Measurements from ENCODE around the gene HS3ST6. TPM values are rescaled to one million over a fixed set of nuclear protein-coding genes. Genes with fewer than 3 reads are reported as not detected.

HS3ST6 gene
- total and polyA plus RNA-seq, 4 experiments from 2014 or later, result not detected

GRCh38 chr16:1863681-1864460 is 54.3 kb downstream of the HS3ST6 start:
- ChIA-PET POLR2A (ENCODE audit: partially characterized antibody) (no interaction called here), CTCF (ENCODE audit: partially characterized antibody) (interaction anchor here (0.6 to 1.8 kb wide), 2 partner anchors 140 to 1057 kb away, joined by 3 to 6 read pairs; no protein-coding TSS in a partner anchor)
- no peaks in the 10 kb centered on the region for H3K4me1 Mint-ChIP-seq
- Histone ChIP-seq H3K27ac (ENCODE audit: low read depth, low read length) (no peak overlapping the region), H3K9me3 (ENCODE audit: control insufficient read depth in 1 of 2, low read length in 2 of 2) (no peaks in the 10 kb centered on the region), H3K4me3 (ENCODE audit: low read length in 2 of 2) (no peak overlapping the region), H3K27me3 (ENCODE audit: insufficient read depth, low read length) (no peaks in the 10 kb centered on the region), H3K4me1 (ENCODE audit: insufficient read depth, low read length) (no peaks in the 10 kb centered on the region), H3K36me3 (ENCODE audit: insufficient read depth, low read length) (no peaks in the 10 kb centered on the region)
- intact Hi-C loops (cut with micrococcal nuclease), result loop anchor here (1.0 to 10.0 kb wide), 2 partner anchors 65 to 291 kb away; partner anchors contain the start of gene TRAF7
- peaks cover 9 to 27% of the 10 kb centered on the region in 2 donors for H3K27me3 Mint-ChIP-seq
- H3K4me3 Mint-ChIP-seq, result no peak overlapping the region
- H3K9me3 Mint-ChIP-seq, result no peaks in the 10 kb centered on the region
- no peaks in the 10 kb centered on the region for H3K36me3 Mint-ChIP-seq
- peak overlapping the region in 1 of 7 donors; percentile 47 for H3K27ac Mint-ChIP-seq
- DNase-seq, result peak in 4 of 5 donors; percentile 28 to 41 (median 34)

- H3K4me1 ChIP-seq (ENCODE audit: insufficient read depth, low read length), result no peaks in the 10 kb centered on the region
- no peak overlapping the region for H3K4me3 ChIP-seq (ENCODE audit: low read length in 2 of 2)
- no peaks in the 10 kb centered on the region for H3K36me3 Mint-ChIP-seq
- no peaks in the 10 kb centered on the region for H3K36me3 ChIP-seq (ENCODE audit: insufficient read depth, low read length)
- intact Hi-C loops (cut with micrococcal nuclease), result loop anchor here (10.0 kb wide), 1 partner anchor 292 kb away; the partner anchor contains the start of gene TRAF7
- ChIA-PET CTCF (ENCODE audit: partially characterized antibody) (interaction anchor here (0.9 to 1.1 kb wide), 3 partner anchors 66 to 306 kb away, joined by 3 to 5 read pairs (median 3); no protein-coding TSS in a partner anchor), POLR2A (ENCODE audit: partially characterized antibody) (no interaction called here)
- DNase-seq, result no peak
- no peaks in the 10 kb centered on the region for H3K9me3 ChIP-seq (ENCODE audit: control insufficient read depth in 1 of 2, low read length in 2 of 2)
- H3K4me3 Mint-ChIP-seq, result no peak overlapping the region
- H3K27ac Mint-ChIP-seq, result no peak overlapping the region
- no peaks in the 10 kb centered on the region for H3K4me1 Mint-ChIP-seq
- no peaks in the 10 kb centered on the region for H3K27me3 ChIP-seq (ENCODE audit: insufficient read depth, low read length)
- peaks cover 17 to 37% of the 10 kb centered on the region in 2 donors for H3K27me3 Mint-ChIP-seq
- H3K27ac ChIP-seq (ENCODE audit: low read depth, low read length), result no peak overlapping the region
- H3K9me3 Mint-ChIP-seq, result no peaks in the 10 kb centered on the region
Observed at GRCh38 chr16:1862394-1862793, 55.8 kb downstream of the HS3ST6 start.

GRCh38 chr16:1861730-1862129 is 56.5 kb downstream of the HS3ST6 start:
- H3K4me3 ChIP-seq (ENCODE audit: low read length in 2 of 2), result no peak overlapping the region
- H3K4me3 Mint-ChIP-seq, result no peak overlapping the region
- H3K9me3 Mint-ChIP-seq, result no peaks in the 10 kb centered on the region
- no peaks in the 10 kb centered on the region for H3K9me3 ChIP-seq (ENCODE audit: control insufficient read depth in 1 of 2, low read length in 2 of 2)
- no peaks in the 10 kb centered on the region for H3K27me3 ChIP-seq (ENCODE audit: insufficient read depth, low read length)
- no peaks in the 10 kb centered on the region for H3K36me3 ChIP-seq (ENCODE audit: insufficient read depth, low read length)
- no peak overlapping the region for H3K27ac ChIP-seq (ENCODE audit: low read depth, low read length)
- intact Hi-C loops (cut with micrococcal nuclease), result loop anchor here (10.0 kb wide), 1 partner anchor 293 kb away; the partner anchor contains the start of gene TRAF7
- ChIA-PET POLR2A (ENCODE audit: partially characterized antibody) (no interaction called here), CTCF (ENCODE audit: partially characterized antibody) (no interaction called here)
- no peak for DNase-seq
- H3K4me1 Mint-ChIP-seq, result peaks cover 0 to 4% (median 0%) of the 10 kb centered on the region in 4 donors
- H3K27me3 Mint-ChIP-seq, result peaks cover 20 to 41% of the 10 kb centered on the region in 2 donors
- no peak overlapping the region for H3K27ac Mint-ChIP-seq
- no peaks in the 10 kb centered on the region for H3K36me3 Mint-ChIP-seq
- H3K4me1 ChIP-seq (ENCODE audit: insufficient read depth, low read length), result no peaks in the 10 kb centered on the region

Other genes with a start within 250 kb of the HS3ST6 start
- 10 to 100 TPM; 38.1 to 43.1 TPM for gene JPT2, start 240.1 kb downstream of the HS3ST6 start, total RNA-seq
- 10 to 100 TPM in 1 of 2 donors, 1 to 10 TPM in 1; 4.8 to 10.7 TPM for gene JPT2, start 240.1 kb downstream of the HS3ST6 start, polyA plus RNA-seq
- gene MAPK8IP3, start 212.2 kb downstream of the HS3ST6 start, total RNA-seq, result 100 to 1,000 TPM; 238 to 248 TPM
- 1 to 10 TPM in 1 of 2 donors, under 1 TPM in 1; 0.86 to 4.6 TPM for gene MAPK8IP3, start 212.2 kb downstream of the HS3ST6 start, polyA plus RNA-seq
- 10 to 100 TPM; 84.2 to 88.6 TPM for gene NME3, start 146.9 kb downstream of the HS3ST6 start, total RNA-seq
- 10 to 100 TPM; 64.1 to 70.4 TPM for gene NME3, start 146.9 kb downstream of the HS3ST6 start, polyA plus RNA-seq
- 10 to 100 TPM; 32.9 to 33.1 TPM for gene EME2, start 145.6 kb downstream of the HS3ST6 start, total RNA-seq
- 1 to 10 TPM in 1 of 2 donors, under 1 TPM in 1; 0.30 to 1.5 TPM for gene EME2, start 145.6 kb downstream of the HS3ST6 start, polyA plus RNA-seq
- 10 to 100 TPM; 57.6 to 67.3 TPM for gene MRPS34, start 145.3 kb downstream of the HS3ST6 start, total RNA-seq
- gene MRPS34, start 145.3 kb downstream of the HS3ST6 start, polyA plus RNA-seq, result 100 to 1,000 TPM; 138 to 151 TPM
- 100 to 1,000 TPM; 133 to 144 TPM for gene SPSB3, start 135.8 kb downstream of the HS3ST6 start, total RNA-seq
- 10 to 100 TPM; 56.6 to 72.9 TPM for gene SPSB3, start 135.8 kb downstream of the HS3ST6 start, polyA plus RNA-seq
- 10 to 100 TPM; 55.9 to 59.4 TPM for gene NUBP2, start 135.5 kb downstream of the HS3ST6 start, total RNA-seq
- 10 to 100 TPM; 77.6 to 98.9 TPM for gene NUBP2, start 135.5 kb downstream of the HS3ST6 start, polyA plus RNA-seq
- gene IGFALS, start 124.7 kb downstream of the HS3ST6 start, total RNA-seq, result under 1 TPM; 0.29 to 0.36 TPM
- not detected for gene IGFALS, start 124.7 kb downstream of the HS3ST6 start, polyA plus RNA-seq
- gene HAGH, start 91.6 kb downstream of the HS3ST6 start, total RNA-seq, result 10 to 100 TPM; 73.7 to 77.8 TPM
- 10 to 100 TPM; 54.3 to 63.2 TPM for gene HAGH, start 91.6 kb downstream of the HS3ST6 start, polyA plus RNA-seq
- 1 to 10 TPM; 7.8 to 9.6 TPM for gene FAHD1, start 91.2 kb downstream of the HS3ST6 start, total RNA-seq
- 10 to 100 TPM; 22.3 to 23.2 TPM for gene FAHD1, start 91.2 kb downstream of the HS3ST6 start, polyA plus RNA-seq
- not detected for gene MEIOB, start 46.3 kb downstream of the HS3ST6 start, total RNA-seq
- gene MEIOB, start 46.3 kb downstream of the HS3ST6 start, polyA plus RNA-seq, result not detected
- 10 to 100 TPM in 1 of 2 experiments, 1 to 10 TPM in 1; 9.3 to 10.6 TPM for gene MSRB1, start 24.8 kb upstream of the HS3ST6 start, total RNA-seq
- 10 to 100 TPM; 20.4 to 30.5 TPM for gene MSRB1, start 24.8 kb upstream of the HS3ST6 start, polyA plus RNA-seq
- not detected for gene RPL3L, start 36.3 kb upstream of the HS3ST6 start, total RNA-seq
- gene RPL3L, start 36.3 kb upstream of the HS3ST6 start, polyA plus RNA-seq, result not detected
- gene NDUFB10, start 41.1 kb upstream of the HS3ST6 start, total RNA-seq, result 10 to 100 TPM; 76.5 to 86.2 TPM
- 100 to 1,000 TPM; 205 to 223 TPM for gene NDUFB10, start 41.1 kb upstream of the HS3ST6 start, polyA plus RNA-seq
- 1,000 to 10,000 TPM; 2,828 to 2,894 TPM for gene RPS2, start 46.4 kb upstream of the HS3ST6 start, total RNA-seq
- gene RPS2, start 46.4 kb upstream of the HS3ST6 start, polyA plus RNA-seq, result 1,000 to 10,000 TPM; 6,382 to 6,826 TPM
- gene RNF151, start 48.4 kb upstream of the HS3ST6 start, total RNA-seq, result not detected
- not detected for gene RNF151, start 48.4 kb upstream of the HS3ST6 start, polyA plus RNA-seq
- gene TBL3, start 53.6 kb upstream of the HS3ST6 start, total RNA-seq, result 10 to 100 TPM; 33.2 to 35.0 TPM
- 10 to 100 TPM; 44.1 to 47.6 TPM for gene TBL3, start 53.6 kb upstream of the HS3ST6 start, polyA plus RNA-seq
- gene NOXO1, start 63.1 kb upstream of the HS3ST6 start, total RNA-seq, result under 1 TPM; 0.47 to 0.84 TPM
- gene NOXO1, start 63.1 kb upstream of the HS3ST6 start, polyA plus RNA-seq, result under 1 TPM; 0.50 to 0.54 TPM
- gene GFER, start 65.8 kb upstream of the HS3ST6 start, total RNA-seq, result 10 to 100 TPM; 19.6 to 22.6 TPM
- 10 to 100 TPM; 32.2 to 35.7 TPM for gene GFER, start 65.8 kb upstream of the HS3ST6 start, polyA plus RNA-seq
- gene SYNGR3, start 71.6 kb upstream of the HS3ST6 start, total RNA-seq, result 1 to 10 TPM; 1.6 TPM
- gene SYNGR3, start 71.6 kb upstream of the HS3ST6 start, polyA plus RNA-seq, result 1 to 10 TPM in 1 of 2 donors, under 1 TPM in 1; 0.50 to 2.2 TPM
- 10 to 100 TPM; 48.5 to 49.8 TPM for gene ZNF598, start 91.4 kb upstream of the HS3ST6 start, total RNA-seq
- 10 to 100 TPM in 1 of 2 donors, 1 to 10 TPM in 1; 3.1 to 10.0 TPM for gene ZNF598, start 91.4 kb upstream of the HS3ST6 start, polyA plus RNA-seq
- not detected for gene NPW, start 101.4 kb upstream of the HS3ST6 start, total RNA-seq
- gene NPW, start 101.4 kb upstream of the HS3ST6 start, polyA plus RNA-seq, result not detected
- 1 to 10 TPM; 1.7 to 2.1 TPM for gene NHERF2, start 108.5 kb upstream of the HS3ST6 start, total RNA-seq
- gene NHERF2, start 108.5 kb upstream of the HS3ST6 start, polyA plus RNA-seq, result under 1 TPM; 0.16 to 0.40 TPM
- gene NTHL1, start 129.4 kb upstream of the HS3ST6 start, total RNA-seq, result 10 to 100 TPM in 1 of 2 experiments, 1 to 10 TPM in 1; 9.3 to 12.0 TPM
- gene NTHL1, start 129.4 kb upstream of the HS3ST6 start, polyA plus RNA-seq, result 10 to 100 TPM; 13.5 to 20.1 TPM
- gene TSC2, start 129.6 kb upstream of the HS3ST6 start, total RNA-seq, result 100 to 1,000 TPM; 157 to 177 TPM
- gene TSC2, start 129.6 kb upstream of the HS3ST6 start, polyA plus RNA-seq, result 10 to 100 TPM; 20.7 to 50.8 TPM
- 100 to 1,000 TPM; 125 to 126 TPM for gene PKD1, start 217.5 kb upstream of the HS3ST6 start, total RNA-seq
- gene PKD1, start 217.5 kb upstream of the HS3ST6 start, polyA plus RNA-seq, result 10 to 100 TPM in 1 of 2 donors, 1 to 10 TPM in 1; 2.3 to 11.7 TPM
- gene RAB26, start 230.2 kb upstream of the HS3ST6 start, total RNA-seq, result under 1 TPM in 1 of 2 experiments, not detected in 1; 0.44 TPM
- gene RAB26, start 230.2 kb upstream of the HS3ST6 start, polyA plus RNA-seq, result under 1 TPM; 0.52 to 0.77 TPM
- 10 to 100 TPM; 40.9 to 41.9 TPM for gene TRAF7, start 237.4 kb upstream of the HS3ST6 start, total RNA-seq
- gene TRAF7, start 237.4 kb upstream of the HS3ST6 start, polyA plus RNA-seq, result 1 to 10 TPM; 1.9 to 8.9 TPM

Measured in CD4-positive, alpha-beta memory T cell (primary cell).